Skeletal muscle cell (primary cell): ENCODE results near the gene BCCIP.

Source experiments
- DNase-seq: peaks from one replicate; pipeline ENCODE4 v3.0.0-alpha.2; 2010; ENCODE audit warnings: low read depth
- H3K4me3 ChIP-seq: 2 replicates; pipeline ENCODE4 v1.5.1; 2011; ENCODE audit warnings: low read depth, mild to moderate bottlenecking, control low read depth, low read length, moderate library complexity

BCCIP gene

DNA sequence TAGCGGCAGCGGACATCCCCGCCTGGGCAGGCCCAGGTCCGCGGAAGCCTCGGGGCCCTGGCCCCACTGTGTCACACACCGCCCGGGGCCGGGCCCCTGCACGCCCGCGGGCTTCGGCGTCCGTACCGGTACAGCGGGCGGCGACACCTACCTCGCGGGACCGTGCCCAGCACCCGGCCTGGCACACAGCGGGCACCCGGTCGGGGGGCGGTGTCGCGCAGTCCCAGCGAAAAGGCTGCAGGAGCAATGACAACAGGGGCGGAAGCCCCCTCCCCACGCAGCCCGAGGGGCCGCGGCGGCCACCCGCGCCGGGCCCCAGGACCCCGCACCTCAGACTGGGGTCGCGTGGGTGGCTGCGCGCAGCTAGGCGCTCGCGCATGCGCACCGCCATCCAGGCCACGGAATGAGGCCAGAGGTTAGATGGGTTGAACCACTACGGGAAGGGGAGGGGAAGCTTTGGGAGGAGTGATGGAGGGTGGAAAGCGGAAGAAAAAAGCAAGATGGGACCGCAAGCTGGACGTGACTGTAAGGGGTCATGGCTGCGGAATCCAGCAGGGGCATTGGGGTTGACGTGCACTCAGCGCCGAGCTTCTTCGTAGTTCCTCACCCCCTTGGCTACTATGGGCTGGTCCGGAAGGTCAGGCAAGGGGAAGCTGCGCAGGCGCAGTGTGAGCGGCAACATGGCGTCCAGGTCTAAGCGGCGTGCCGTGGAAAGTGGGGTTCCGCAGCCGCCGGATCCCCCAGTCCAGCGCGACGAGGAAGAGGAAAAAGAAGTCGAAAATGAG, at the start of gene BCCIP, which contains the start of gene UROS:
BCCIP (plus strand) TSS at position 669 of the 785 bp plus-strand sequence; CDS start at position 681, 12 bp downstream.
UROS (minus strand) TSS at position 381 of the 785 bp plus-strand sequence. CDS start 6,759 bp downstream, outside the sequence.
- H3K4me3 ChIP-seq, result peak within 1 kb of the TSS; percentile 81
- DNase-seq, result peak; percentile 55

DNA sequence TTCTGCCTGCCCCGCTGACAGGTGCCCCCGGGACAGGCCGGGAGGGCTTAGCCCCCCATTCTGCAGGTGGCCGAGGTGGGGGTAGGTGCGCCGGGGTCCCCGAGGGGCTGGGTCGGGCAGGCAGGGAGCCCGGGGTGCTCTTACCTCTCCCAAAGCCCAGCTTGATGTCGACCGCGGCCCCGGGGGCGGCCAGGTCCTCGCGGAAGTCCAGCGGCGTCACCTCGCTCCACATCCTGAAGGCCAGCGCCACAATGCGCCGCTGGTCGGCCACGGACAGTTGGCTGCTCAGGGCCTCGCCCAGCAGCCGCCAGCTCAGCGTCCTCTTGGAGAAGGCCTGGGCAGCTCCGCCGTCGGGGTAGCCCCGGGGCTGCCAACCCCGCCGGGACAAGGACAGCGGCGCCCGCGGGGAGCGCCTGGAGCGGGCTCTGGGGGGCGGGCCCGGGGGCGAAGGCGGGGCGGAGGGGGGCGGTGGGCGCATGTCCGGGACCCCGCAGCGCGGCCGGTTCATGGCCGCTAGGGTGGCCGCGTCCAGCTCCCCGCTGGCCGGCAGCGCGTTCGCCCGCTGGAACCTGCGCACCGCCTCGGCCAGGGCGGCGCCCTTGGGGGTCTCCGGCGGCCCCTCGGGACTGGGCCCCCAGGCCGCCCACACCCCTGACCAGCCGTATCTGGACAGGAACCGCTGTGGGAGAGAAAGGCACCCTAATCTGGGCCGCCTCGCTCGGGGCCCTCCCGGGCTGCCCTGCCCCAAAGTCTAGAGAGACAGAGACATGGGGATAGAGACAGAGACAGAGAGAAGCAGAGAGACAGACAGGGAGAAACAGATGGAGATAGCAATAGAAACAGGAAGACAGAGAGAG, 49.4 kb upstream of the BCCIP start:
- no peak for DNase-seq
- no peak overlapping the region for H3K4me3 ChIP-seq

DNA sequence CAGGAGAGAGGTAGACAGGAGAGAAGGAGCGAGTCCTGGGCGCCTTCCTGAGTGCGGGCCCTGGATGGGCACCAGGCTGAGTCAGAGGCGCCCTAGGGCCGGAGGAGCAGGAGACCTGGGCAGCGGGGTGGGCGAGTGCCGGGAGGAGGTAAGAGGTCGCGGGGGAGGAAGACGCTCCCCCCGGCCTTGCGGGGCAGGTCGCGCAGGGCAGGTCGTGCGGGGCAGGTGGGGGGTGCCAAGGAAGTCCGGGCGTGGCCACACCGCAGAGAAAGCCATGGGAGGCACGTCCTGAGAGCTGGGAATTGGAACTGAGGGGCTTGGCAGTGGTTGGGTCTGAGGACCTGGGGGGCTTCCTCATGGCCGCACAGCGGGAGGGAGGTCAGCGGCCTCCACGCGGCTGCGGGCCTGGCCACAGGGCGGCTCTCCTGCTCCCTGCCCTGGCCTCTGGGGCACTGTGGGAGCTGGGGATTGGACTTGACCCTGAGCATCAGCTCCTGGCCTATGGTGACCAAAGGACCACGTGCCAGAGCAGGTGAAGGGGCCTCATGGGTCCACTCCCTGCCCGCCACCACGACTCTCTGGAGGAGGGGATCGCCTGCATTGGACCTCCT, 48.7 kb upstream of the BCCIP start:
- no peak for DNase-seq
- H3K4me3 ChIP-seq, result no peak overlapping the region

DNA sequence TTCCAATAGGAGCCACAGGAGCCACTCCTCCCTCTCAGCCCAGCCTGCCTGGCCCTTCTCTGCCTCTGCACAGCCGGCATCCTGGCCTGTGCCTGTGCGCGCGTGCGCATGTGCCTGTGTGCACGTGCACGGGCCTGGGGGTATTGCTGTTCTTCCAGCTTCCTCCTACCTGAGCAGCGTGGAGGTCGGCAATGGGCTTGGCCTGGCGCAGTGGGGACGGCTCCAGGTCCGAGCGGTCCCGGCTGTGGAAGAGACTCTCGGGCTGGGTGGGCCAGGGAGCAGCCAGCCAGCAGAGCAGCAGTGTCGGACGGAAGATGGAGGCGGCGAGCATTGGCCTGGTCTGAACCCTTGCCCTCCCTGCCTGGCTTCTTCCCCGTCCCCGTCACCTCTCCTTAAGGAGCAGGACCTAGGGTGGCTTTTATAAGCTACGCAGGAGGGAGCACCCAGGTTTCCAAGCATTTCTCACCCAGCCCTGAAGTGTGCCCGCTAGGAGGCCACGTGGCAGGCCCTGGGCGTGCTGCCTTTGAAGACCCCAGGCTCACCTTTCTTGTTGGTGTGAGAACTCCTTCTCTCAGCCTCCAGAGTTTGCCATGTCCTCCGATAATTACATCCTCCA, 47.7 kb upstream of the BCCIP start, which contains the start of gene MMP21:
MMP21 (minus strand) TSS at position 331 of the 616 bp plus-strand sequence; CDS start at position 331, 0 bp downstream.
- DNase-seq, result no peak
- no peak within 1 kb of the TSS for H3K4me3 ChIP-seq

DNA sequence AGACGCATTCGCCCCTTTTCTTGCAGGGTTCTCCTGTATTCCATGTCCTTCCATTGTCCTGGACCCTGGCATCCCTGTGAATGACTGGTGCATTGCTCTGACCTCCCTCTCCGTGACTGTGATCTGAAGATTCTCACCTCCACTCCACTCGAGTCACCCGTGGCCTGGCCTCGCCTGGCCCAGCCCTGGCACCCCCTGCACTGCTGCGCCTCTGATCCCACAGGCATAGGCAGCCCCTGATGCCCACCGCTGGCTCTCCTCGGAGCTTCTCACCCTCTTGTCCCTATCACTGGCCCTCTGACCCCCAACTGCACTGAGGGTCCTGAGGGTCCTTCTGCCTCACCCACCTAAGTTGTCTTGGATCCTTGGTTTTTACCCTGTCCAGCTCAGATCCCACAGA, 45.5 kb upstream of the BCCIP start:
- DNase-seq, result no peak
- no peak overlapping the region for H3K4me3 ChIP-seq

DNA sequence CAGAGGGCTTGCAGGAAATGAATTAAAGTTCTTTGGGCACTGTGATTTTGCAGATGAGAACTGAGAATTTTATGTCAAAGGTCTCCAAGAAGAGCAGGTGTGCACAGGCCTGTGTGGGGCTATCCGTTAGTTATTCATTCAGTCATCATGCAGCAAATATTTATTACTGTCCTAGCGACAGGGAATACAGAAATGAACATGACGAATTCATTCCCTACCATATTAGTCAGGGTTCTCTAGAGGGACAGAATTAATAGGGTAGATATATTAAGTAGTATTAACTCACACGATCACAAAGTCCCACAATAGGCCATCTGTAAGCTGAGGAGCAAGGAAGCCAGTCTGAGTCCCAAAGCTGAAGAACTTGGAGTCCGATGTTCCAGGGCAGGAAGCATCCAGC, 44.8 kb upstream of the BCCIP start:
- no peak overlapping the region for H3K4me3 ChIP-seq
- DNase-seq, result no peak

DNA sequence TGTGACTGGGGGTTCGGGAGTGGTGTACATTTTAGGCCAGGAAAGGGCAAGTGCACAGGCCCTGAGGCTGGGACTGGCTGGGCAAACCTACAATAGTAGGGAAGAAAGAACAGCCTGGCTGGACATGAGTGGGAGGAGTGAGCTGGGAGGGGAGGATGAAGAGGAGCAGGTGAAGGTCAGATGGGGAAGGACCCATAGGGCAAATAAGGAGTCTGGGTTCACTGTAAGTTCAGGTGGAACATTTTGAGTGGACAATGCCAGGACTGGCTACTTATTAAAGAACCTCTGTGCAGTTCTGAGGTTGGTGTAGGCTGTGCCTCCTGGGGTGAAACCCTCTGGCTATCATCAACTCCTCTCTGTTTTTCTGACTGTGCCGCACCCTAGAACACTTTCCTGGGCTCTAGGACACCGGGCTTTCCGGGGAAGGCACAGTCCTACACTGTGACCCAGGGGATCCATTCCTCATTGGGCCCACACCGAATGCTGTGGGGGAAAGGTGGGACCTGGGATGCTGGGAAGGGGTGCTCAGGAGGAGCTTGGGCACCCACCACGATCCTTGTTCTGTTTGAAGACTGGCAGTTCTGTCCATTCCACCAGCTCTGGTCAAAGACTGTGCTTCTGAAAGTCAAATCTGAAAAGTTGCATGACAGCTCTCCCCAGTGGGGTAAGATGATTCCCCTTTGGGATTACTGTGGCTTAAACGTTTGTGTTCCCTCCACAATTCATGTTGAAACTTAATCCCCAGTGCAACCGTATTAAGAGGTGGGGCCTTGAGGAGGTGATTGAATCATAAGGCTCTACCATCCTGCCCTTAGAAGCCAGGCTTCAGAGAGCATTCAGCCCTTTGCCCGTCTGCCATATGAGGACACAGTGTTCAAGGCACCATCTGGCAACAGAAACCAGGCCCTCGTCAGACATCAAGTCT, 43.7 kb upstream of the BCCIP start:
- DNase-seq, result no peak

DNA sequence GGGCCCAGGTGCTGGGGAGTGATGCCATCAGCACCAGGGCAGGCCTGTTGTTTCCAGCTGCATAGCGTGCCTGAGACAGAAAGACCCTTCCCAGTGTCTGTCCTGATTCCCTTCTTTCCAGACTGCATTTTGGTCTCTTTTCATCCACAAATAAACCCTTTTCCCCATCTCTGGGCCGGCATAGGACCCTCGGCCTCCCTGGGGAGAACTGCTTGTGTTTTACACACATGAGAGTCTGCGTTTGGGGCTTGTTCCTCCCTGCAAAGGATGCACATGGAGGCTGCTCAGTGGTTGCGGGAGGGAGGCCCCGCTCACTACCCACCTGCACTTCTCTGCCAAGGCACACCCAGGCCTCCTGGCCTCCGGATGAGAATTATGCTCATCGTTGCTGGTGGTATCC, 42.0 kb upstream of the BCCIP start:
- DNase-seq, result no peak
- H3K4me3 ChIP-seq, result no peak overlapping the region

More for the DNA sequence above, 43.7 kb upstream of the BCCIP start:
- no peak overlapping the region for H3K4me3 ChIP-seq

DNA sequence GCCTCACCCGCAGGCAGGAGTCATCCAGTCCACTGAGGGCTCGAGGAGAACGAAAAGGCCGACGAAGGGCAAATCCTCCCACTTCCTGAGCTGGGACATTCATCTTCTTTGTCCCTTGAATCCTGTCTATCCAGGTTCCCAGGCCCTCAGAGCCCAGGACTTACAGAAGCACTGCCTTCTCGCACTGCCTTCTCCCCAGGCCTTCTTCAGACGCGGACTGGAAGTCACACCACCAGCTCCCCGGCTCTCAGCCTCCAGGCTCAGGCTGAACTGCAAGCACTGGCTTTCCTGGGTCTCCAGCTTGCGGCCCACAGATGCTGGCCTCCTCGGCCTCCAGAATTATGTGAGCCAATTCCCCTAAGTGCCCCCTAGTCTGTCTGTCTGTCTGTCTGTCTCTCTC, 41.3 kb upstream of the BCCIP start:
- no peak overlapping the region for H3K4me3 ChIP-seq
- no peak for DNase-seq

DNA sequence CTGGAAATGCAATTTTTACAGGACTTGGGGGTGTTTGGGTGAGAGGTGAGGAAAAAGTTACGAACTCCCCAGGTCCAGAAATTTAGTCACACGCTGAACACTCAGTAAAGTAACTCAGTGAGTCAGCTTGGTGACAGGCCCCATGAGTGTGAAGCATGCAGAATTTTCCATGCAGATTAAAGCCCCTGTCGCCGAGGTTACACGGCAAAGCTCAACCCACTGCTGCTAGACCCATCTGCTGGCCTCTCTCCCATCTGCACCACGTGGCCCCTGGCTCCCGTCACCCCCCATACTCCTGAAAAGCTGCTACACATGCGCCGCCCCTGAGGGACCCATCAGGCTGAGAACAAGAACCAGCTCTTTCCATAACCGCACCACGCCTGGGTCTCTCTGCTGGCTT, 40.7 kb upstream of the BCCIP start:
- H3K4me3 ChIP-seq, result no peak overlapping the region
- no peak for DNase-seq

DNA sequence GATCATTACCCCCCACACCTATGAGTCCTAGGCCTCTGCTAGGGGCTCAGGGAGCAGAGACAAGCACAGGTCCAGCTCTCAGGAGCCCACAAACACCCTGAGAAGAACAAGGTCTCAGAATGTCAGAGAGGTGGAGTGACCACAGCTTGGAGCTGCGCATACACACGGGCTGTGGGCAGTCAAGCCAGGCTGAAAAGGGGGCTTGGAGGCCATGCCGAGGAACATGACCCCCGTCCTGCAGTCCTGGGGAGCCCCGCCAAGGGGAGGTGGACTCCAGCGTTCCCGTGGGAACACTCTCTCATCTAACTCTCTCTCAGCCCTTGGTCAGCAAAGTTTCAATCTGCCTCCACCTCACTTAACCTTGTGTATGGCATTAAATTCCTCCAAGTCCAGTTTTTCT, 39.9 kb upstream of the BCCIP start:
- no peak for DNase-seq
- no peak overlapping the region for H3K4me3 ChIP-seq

DNA sequence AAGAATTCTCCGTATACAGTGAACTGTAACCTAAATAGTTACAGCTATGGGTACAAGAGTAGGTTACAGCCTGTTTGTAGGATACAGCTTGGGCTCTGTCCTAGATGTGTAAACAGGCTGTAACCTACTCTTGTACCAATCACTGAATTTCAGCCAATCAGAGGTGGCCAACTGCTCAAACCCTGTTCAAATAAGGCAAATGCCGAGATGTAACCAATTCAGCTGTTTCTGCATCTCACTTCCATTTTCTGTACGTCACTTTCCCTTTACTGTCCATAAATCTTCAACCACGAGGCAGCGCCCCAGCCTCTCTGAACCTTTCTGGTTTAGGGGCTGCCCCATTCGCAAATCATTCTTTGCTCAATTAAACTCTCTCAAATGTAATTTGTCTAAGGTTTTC, 39.4 kb upstream of the BCCIP start:
- H3K4me3 ChIP-seq, result no peak overlapping the region
- DNase-seq, result no peak

DNA sequence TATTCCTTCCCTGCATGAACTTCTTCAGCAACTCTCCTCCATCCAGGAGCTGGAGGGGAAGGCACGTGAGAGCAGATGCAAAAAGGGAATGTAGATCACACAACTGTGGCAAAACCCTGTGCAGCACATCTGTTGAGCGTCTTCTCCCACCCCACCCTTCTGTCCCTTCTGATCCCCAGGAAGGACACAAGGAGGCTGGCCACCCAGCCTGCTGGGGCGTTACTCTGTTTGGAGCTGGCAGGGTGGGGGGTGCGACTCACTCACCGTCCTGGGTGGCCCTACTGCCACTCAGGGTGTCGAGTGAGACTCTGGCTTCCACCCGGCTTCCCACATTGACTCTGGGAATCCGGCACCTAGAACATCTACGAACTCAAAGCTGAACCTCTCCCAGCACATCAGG, 37.6 kb upstream of the BCCIP start:
- DNase-seq, result no peak
- no peak overlapping the region for H3K4me3 ChIP-seq

DNA sequence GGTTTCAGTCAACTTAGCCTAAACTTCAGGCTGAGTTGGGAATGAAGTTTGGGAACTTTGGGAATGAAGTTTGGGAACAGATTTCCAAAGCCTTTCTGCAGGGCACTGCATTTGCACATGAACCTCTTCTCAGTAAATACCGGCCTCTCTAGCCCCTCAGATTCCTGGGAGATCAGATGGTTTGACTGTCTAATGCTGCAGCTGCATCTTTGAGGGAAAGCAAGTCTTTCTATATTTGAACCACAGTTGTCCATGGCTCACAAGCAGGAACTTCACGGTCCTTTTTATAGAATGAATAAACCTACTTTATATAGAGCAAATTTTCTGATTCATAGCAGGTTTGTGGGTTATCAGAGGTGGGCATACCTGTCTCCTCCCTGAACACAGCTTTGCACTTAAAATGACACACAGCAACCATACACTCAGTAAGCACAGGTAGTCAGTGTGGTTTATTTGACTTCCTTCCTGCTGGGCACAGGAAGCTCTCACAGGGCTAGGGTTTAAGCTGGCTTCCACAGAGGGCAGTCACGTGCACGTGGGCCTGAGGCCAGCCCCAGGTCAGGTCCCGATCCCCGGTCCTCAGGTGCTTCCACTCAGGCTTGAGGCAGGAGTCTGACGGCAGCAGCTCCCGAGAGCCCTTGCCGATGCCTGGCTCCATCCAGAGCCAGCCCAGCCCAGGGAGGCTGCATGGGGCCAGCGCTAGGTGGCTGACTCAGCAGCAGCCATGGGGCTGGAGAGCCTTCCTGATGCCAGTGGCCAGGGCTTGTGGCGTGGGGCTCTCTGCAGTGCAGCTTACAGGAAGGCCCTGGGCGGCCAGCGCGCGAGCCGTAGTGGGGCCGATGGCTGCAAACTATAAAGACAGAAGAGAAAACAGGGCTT, 35.0 kb upstream of the BCCIP start:
- no peak for DNase-seq
- H3K4me3 ChIP-seq, result no peak overlapping the region

DNA sequence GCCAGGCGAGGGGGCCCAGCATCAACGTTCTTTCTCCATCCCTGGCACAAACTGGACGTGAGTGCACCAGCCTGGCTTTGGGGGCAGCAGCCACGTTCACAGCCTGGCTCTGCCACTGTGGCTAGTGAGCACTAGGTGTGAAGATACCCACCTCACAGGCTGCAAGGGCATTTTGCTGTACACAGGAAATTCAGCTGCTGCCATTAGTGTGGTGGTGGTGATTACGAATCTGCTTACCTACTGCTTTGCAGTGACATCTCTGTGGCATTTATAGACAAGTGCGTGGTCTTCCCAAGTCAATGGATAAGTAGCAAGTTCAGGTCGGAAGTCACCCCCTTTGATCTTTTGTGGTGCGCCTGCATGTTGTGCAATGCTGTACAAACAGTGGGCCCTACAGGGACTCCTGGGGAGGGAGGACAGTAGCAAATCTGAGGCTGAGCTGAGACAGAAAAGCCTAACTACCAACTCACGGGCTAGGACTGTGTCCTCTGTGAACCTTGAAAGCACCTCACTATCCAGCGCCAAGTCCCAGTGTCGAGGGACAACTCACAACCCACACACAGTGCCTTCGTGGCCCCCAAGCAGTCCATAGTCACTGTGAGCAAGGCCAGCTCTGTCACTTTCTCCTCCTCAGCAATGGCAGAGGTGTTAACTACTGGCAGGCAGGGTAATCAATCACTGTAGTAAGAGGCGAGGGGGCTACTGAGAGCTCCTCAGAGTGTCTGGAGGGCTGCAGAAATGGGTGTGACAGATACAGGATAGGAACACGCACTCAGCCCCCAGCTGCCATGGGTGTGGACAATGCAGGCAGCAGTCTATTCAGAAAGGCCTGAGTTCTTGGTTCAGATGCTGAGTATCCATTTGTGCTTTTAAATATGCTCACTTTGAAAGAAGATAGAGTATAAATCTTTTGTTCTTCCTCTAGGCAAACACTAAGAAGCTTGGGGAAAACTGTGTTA, 30.7 kb upstream of the BCCIP start:
- H3K4me3 ChIP-seq, result no peak overlapping the region
- DNase-seq, result no peak

DNA sequence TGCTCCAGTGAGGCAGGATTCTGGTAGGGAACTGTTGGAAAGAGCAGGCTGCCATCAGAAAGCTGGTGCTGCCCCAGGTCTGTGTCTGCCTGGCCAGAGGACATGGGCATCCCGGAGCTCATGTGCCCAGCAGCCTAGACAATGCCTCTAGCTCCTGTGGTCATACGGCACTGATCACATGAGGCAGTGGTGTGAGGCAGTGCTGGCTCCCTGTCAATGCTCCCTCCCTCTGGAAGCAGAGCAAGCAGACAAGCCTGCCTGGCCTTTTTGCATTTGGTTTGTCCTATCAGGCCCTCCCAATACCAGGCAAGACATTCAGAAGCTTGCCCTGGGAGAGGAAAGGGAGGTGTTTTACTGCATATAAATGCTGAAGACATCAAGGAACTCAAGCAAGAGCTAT, 28.2 kb upstream of the BCCIP start:
- DNase-seq, result no peak
- no peak overlapping the region for H3K4me3 ChIP-seq
